Neuron (in vitro differentiated cells): ENCODE data around the gene EMID1.
A peak's percentile ranks its signal among the peaks of the same experiment; 100 is the strongest.

Source experiments
- H2AFZ ChIP-seq: one replicate; pipeline ENCODE4 v1.6.1; 2013; ENCODE audit warnings: low read depth, mild to moderate bottlenecking, inconsistent platforms, low read length, moderate library complexity
- H3K27me3 ChIP-seq: one replicate; pipeline ENCODE4 v1.6.1; 2013; ENCODE audit warnings: low read length; ENCODE audit not compliant: insufficient read depth
- H3K36me3 ChIP-seq: one replicate; pipeline ENCODE4 v1.6.1; 2013; ENCODE audit warnings: low read length; ENCODE audit not compliant: insufficient read depth
- H3K4me1 ChIP-seq: one replicate; pipeline ENCODE4 v1.6.1; 2013; ENCODE audit warnings: low read length; ENCODE audit not compliant: insufficient read depth
- H3K4me3 ChIP-seq: 2 replicates; pipeline ENCODE4 v1.5.1; 2013; ENCODE audit warnings: mild to moderate bottlenecking, low read length, moderate library complexity
- H3K9me3 ChIP-seq: one replicate; pipeline ENCODE4 v1.6.1; 2013; ENCODE audit warnings: low read length

EMID1 gene

DNA sequence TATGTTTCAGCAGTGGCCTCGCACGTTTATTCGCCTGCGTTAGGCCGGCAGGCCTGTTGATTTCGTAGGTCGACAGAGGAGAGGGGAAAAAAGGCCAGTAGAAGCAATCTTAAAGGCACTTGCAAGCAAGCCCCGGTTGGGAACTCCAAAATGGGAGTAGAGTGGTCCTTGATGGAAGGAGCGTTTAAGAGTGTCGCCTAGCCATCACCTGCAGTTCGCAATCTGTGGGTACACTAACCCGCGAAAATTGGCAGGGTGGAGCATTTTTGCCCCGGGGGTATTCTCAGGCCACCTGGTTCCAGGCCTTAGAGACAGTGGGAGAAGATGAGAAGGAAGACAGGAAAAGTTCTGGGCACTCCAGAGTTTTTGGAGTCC, 63.5 kb downstream of the EMID1 start:
- Histone ChIP-seq H3K9me3 (no peaks in the 10 kb centered on the region), H3K36me3 (peaks cover 58% of the 10 kb centered on the region), H2AFZ (no peak overlapping the region), H3K27me3 (no peaks in the 10 kb centered on the region), H3K4me3 (peak overlapping the region; percentile 79), H3K4me1 (peaks cover 56% of the 10 kb centered on the region)

DNA sequence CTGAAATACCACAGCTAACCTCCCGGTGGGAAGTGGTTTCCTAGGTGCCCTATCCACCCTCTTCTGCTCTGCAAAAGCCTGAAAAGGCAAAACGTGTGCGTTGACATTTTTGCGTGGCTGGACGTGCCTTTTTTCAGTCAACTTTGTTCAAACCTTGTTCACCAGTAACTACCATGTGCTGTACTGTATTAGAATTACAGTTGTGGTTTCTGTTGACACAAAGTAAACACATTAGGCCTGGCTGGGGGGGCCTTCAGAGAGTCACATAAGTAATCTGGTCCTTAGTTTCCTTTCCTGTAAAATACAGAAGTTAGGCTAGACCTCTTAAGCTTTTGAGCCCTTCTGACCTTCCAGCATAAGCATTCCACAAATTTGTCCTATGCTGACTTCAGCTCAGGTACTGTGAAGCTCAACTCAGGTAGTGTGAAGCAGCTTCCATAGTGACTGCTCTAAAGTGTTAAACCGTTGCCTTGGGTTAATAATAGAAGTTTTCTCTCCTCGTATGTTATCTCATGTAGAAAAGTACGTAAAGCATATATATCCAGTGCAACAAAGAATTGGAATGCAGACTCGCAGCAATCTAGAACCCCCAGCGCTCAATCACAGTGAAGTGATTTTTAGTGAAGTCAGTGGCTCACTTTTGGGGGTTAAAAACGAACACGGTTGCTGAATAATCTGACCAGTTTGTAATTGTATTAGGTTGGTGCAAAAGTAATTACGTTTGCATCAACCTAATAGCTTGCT, 64.2 kb downstream of the EMID1 start:
- no peaks in the 10 kb centered on the region for H3K9me3 ChIP-seq
- H3K36me3 ChIP-seq: peaks cover 62% of the 10 kb centered on the region
- H2AFZ ChIP-seq: no peak overlapping the region
- peak overlapping the region; percentile 79 for H3K4me3 ChIP-seq
- peaks cover 56% of the 10 kb centered on the region for H3K4me1 ChIP-seq
- H3K27me3 ChIP-seq: no peaks in the 10 kb centered on the region

DNA sequence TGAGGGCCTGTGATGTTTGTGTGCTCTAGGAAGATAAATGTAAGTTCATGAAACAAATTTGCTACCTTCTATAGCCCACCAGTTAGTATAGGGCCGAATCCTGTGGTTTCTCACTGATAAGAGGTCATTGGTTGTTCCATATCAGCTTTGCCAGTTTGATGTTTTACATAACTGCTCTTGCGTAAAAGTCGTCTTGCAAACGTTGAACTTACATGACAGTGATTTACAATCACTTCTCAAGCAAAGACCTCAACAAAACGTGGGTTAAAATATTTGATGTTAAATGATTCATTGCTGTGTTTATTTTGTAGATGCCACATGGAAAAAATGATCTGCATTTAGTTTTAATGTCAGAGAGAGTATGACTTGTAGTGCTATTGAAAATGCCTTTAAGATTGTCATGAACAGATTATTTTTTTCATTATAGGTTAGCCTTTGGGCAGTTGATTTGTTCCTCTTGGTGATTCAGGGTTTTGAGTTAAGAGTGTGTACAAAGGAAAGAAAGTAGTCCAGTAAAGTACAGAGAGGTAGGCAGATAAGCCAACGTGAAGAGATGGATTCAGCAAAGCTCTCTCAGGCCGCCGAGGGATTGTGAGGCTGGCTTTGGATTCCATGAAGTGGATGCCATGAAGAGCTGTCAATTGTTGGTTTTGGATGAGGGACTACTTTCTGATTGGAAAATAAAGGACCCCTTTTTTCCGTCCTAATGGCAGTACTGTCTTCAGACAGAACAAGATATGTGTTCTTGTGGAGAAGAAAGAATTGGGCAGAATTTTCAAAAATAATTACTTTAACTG, 65.0 kb downstream of the EMID1 start:
- no peaks in the 10 kb centered on the region for H3K9me3 ChIP-seq
- peaks cover 63% of the 10 kb centered on the region for H3K36me3 ChIP-seq
- H3K4me1 ChIP-seq: peaks cover 55% of the 10 kb centered on the region

DNA sequence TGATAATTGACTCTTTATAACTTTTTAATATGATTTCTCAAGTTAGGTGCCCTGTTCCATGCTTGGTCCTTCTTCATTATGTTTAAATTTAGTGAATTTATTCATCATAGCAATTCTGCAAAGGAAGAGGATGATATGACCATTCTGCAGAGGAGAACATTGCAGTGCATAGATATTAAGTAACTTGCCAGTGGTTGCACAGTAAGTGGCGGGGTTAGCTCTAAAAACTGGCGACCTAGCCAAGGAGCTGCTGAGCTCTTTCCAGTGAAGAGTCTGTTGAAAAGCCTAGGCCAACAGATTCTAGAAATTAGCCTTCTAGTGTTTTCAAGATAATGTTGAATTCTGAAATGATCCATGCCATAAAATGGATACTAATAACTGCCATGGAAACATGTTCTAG, 66.9 kb downstream of the EMID1 start:
- H3K4me3 ChIP-seq: no peak overlapping the region
- H3K9me3 ChIP-seq: no peaks in the 10 kb centered on the region
- H3K27me3 ChIP-seq: no peaks in the 10 kb centered on the region
- peaks cover 80% of the 10 kb centered on the region for H3K36me3 ChIP-seq
- H2AFZ ChIP-seq: no peak overlapping the region
- peaks cover 40% of the 10 kb centered on the region for H3K4me1 ChIP-seq

More for the DNA sequence above, 65.0 kb downstream of the EMID1 start:
- Histone ChIP-seq H3K27me3 (no peaks in the 10 kb centered on the region), H3K4me3 (peak overlapping the region; percentile 79), H2AFZ (no peak overlapping the region)

DNA sequence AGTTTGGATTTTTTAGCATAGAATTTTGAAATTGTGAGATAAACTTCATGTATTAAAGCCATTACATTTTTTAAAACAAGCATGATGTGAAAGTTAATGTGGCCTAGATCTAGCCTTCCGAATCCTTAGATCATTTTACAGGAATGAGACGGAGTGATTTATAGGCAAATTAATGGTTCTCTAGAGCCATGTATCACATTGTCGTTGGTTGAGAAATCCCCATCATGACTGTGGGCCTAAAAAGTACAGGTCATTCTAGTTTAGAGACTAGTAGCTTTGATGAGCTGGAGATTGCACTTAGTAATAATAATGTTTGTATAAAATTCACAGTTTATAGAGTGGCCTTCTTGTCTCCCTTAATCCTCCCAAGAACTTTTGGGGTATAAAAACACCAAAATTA, 69.5 kb downstream of the EMID1 start:
- peaks cover 29% of the 10 kb centered on the region for H3K4me1 ChIP-seq
- no peaks in the 10 kb centered on the region for H3K27me3 ChIP-seq
- H3K36me3 ChIP-seq: peaks cover 96% of the 10 kb centered on the region
- H3K9me3 ChIP-seq: no peaks in the 10 kb centered on the region
- no peak overlapping the region for H2AFZ ChIP-seq
- H3K4me3 ChIP-seq: no peak overlapping the region

- no peak overlapping the region for H3K4me3 ChIP-seq
- no peaks in the 10 kb centered on the region for H3K27me3 ChIP-seq
- no peak overlapping the region for H2AFZ ChIP-seq
- peaks cover 92% of the 10 kb centered on the region for H3K36me3 ChIP-seq
- peaks cover 21% of the 10 kb centered on the region for H3K4me1 ChIP-seq
- no peaks in the 10 kb centered on the region for H3K9me3 ChIP-seq
Observed at GRCh38 chr22:29275819-29276565, 70.3 kb downstream of the EMID1 start.

- Histone ChIP-seq H3K36me3 (peaks cover 91% of the 10 kb centered on the region), H3K4me1 (peaks cover 3% of the 10 kb centered on the region), H3K4me3 (no peak overlapping the region)
Observed at GRCh38 chr22:29277927-29278326, 72.2 kb downstream of the EMID1 start.

DNA sequence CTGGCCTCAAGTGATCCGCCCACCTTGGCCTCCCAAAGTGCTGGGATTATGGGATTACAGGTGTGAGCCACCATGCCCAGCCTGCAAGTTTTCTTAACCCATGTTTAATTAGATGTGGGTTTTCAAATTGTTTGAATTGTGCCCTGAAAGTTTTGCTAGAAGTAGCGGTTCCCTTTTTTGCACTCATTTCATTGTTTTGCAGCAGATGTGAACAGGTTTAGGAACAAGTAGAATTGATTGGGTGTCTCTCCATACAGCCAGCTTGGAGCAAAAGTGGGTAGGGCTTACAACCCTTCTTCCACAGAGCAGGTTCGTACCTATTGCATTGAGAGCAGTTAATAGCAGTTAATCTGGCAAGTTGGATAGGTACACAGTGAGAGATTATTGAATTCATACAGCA, 78.5 kb downstream of the EMID1 start:
- no peaks in the 10 kb centered on the region for H3K27me3 ChIP-seq
- H3K4me3 ChIP-seq: no peak overlapping the region
- H3K36me3 ChIP-seq: peaks cover 85% of the 10 kb centered on the region
- no peaks in the 10 kb centered on the region for H3K9me3 ChIP-seq
- no peak overlapping the region for H2AFZ ChIP-seq
- no peaks in the 10 kb centered on the region for H3K4me1 ChIP-seq

More at GRCh38 chr22:29277927-29278326, 72.2 kb downstream of the EMID1 start:
- Histone ChIP-seq H3K9me3 (no peaks in the 10 kb centered on the region), H2AFZ (no peak overlapping the region), H3K27me3 (no peaks in the 10 kb centered on the region)

GRCh38 chr22:29288837-29289236, 83.1 kb downstream of the EMID1 start:
- no peak overlapping the region for H3K4me3 ChIP-seq
- H3K36me3 ChIP-seq: peaks cover 90% of the 10 kb centered on the region
- H3K27me3 ChIP-seq: no peaks in the 10 kb centered on the region
- peaks cover 3% of the 10 kb centered on the region for H3K4me1 ChIP-seq
- no peaks in the 10 kb centered on the region for H3K9me3 ChIP-seq
- no peak overlapping the region for H2AFZ ChIP-seq

DNA sequence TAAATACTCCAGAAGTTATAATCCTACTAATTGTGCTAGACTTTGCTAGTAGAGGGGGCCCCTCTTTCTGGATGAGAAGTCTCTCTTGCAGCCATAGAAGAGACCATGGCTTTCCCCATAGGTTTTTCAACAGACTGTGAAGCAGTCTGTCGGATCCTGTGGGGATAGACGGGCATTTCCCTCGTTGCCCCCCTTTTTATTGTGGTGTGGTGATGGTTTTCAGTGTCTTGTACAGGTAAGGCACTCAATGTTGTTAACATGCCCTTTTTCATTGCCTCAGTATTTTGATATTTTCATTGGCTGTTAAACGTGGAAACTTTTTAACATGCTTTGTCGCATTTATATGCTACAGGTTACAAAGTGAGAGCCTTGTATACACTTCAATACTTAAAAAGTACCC, 84.4 kb downstream of the EMID1 start:
- Histone ChIP-seq H3K36me3 (peaks cover 91% of the 10 kb centered on the region), H3K9me3 (no peaks in the 10 kb centered on the region), H2AFZ (no peak overlapping the region), H3K4me3 (no peak overlapping the region), H3K4me1 (peaks cover 3% of the 10 kb centered on the region), H3K27me3 (no peaks in the 10 kb centered on the region)

GRCh38 chr22:29291215-29291614, 85.5 kb downstream of the EMID1 start:
- Histone ChIP-seq H3K4me1 (peaks cover 3% of the 10 kb centered on the region), H3K9me3 (no peaks in the 10 kb centered on the region), H3K4me3 (no peak overlapping the region), H2AFZ (no peak overlapping the region), H3K27me3 (no peaks in the 10 kb centered on the region), H3K36me3 (peaks cover 93% of the 10 kb centered on the region)

DNA sequence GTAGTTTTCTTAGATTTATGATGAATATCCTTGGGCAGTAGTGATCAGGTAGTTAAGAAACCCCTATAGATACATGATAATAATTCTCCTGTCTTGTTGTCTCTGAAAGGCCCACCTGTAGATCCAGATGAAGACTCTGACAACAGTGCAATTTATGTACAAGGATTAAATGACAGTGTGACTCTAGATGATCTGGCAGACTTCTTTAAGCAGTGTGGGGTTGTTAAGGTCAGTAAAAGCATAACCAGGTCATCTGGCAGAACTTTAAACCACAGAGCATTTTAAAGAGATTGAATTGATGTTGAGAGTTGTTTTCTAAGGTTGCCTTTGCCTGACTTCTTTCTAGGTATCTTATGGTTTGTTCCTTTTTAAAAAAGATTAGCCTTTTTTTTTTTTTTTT, 86.7 kb downstream of the EMID1 start:
- Histone ChIP-seq H3K4me3 (no peak overlapping the region), H3K4me1 (peaks cover 3% of the 10 kb centered on the region), H3K27me3 (no peaks in the 10 kb centered on the region), H3K36me3 (peaks cover 94% of the 10 kb centered on the region), H3K9me3 (no peaks in the 10 kb centered on the region), H2AFZ (no peak overlapping the region)

DNA sequence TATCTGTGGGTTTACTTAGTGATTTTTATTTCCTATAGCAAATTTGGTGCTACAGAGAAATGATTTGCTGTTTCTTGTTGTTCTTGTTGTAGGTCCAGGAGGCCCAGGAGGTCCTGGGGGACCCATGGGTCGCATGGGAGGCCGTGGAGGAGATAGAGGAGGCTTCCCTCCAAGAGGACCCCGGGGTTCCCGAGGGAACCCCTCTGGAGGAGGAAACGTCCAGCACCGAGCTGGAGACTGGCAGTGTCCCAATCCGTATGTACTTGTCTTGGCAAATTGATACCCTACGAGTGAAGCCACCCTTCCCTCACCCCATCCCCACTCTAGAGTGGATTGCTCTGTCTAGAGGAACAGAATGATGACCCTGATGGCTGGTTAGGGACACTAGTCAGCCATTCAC, 92.9 kb downstream of the EMID1 start:
- no peaks in the 10 kb centered on the region for H3K27me3 ChIP-seq
- no peaks in the 10 kb centered on the region for H3K4me1 ChIP-seq
- no peaks in the 10 kb centered on the region for H3K9me3 ChIP-seq
- peaks cover 72% of the 10 kb centered on the region for H3K36me3 ChIP-seq
- H2AFZ ChIP-seq: no peak overlapping the region
- no peak overlapping the region for H3K4me3 ChIP-seq
